GM12878 (cell line): Measurements from ENCODE around the gene ABCB8. TPM values are rescaled to one million over a fixed set of nuclear protein-coding genes. Genes with fewer than 3 reads are reported as not detected.
"Not testable (repeated sequence)": the region's sequence is repeated elsewhere in the genome, so short reads cannot be mapped to it uniquely, and the experiment has no call there.

Experiments used
- ATAC-seq: fragments of 200-7000 bp; cut with Tn5 transposase; 3 replicates; pipeline ENCODE4 v1.9.1; 2020; ENCODE audit warnings: mild to moderate bottlenecking, moderate library complexity
- BruUV-seq: library from RNA; stranded (reverse); fragments of 400-500 nt; replicated peaks from 2 replicates; lab custom pipeline; 2021; lab: Mats Ljungman, UMichigan
- CTCF ChIA-PET: fragments of 300-600 bp; sonication (Branson Sonifier 250); formaldehyde crosslinking; extraction: SDS; loops from one replicate; lab custom pipeline; 2021; ENCODE audit warnings: inconsistent platforms; lab: Yijun Ruan, JAX
- POLR2A ChIA-PET: fragments of 350-600 bp; formaldehyde crosslinking; extraction: SDS; loops from one replicate; lab custom pipeline; 2021; ENCODE audit warnings: inconsistent platforms; lab: Charles Lee
- RAD21 ChIA-PET: fragments of 300-600 bp; sonication (Branson Sonifier 250); formaldehyde crosslinking; loops from one replicate; lab custom pipeline; 2023; ENCODE audit warnings: antibody characterized with exemption; ENCODE audit not compliant: unreplicated experiment; lab: Charles Lee
- SMC1A ChIA-PET: fragments of 300-600 bp; sonication (Branson Sonifier 250); formaldehyde crosslinking; loops from one replicate; lab custom pipeline; 2023; ENCODE audit not compliant: unreplicated experiment, uncharacterized antibody; lab: Charles Lee
- DNase-seq: peaks from one replicate; pipeline ENCODE4 v3.0.0-alpha.2; 2011; ENCODE audit warnings: low read depth, low spot score
- FAIRE-seq: peaks from 3 replicates; lab custom pipeline; 2011; peaks lifted over from hg19 to GRCh38; lab: Jason Lieb, UNC
- H2AFZ ChIP-seq: 2 replicates; pipeline ENCODE4 v1.6.0; 2011; ENCODE audit warnings: low read depth, low read length, control low read depth; ENCODE audit not compliant: control insufficient read depth
- H3K27ac ChIP-seq: 2 replicates; pipeline ENCODE4 v1.5.1; 2011; ENCODE audit warnings: control low read depth; ENCODE audit not compliant: control insufficient read depth, insufficient read depth
- H3K27me3 ChIP-seq, 2 experiments: replicated peaks in 1 of 2; 2 replicates each; pipeline versions ENCODE4 v1.6.0 to v1.6.1; 2011; ENCODE audit warnings: low read length in 1 of 2; ENCODE audit not compliant: control insufficient read depth in 2 of 2, insufficient read depth in 2 of 2
- H3K36me3 ChIP-seq, 2 experiments: 2 replicates each; pipeline ENCODE4 v1.5.1; 2011; ENCODE audit warnings: low read length in 1 of 2; ENCODE audit not compliant: control insufficient read depth in 2 of 2, insufficient read depth in 2 of 2
- H3K4me1 ChIP-seq: 2 replicates; pipeline ENCODE4 v1.6.1; 2011; ENCODE audit warnings: mild to moderate bottlenecking, low read length, moderate library complexity, mixed read lengths; ENCODE audit not compliant: control insufficient read depth, insufficient read depth
- H3K4me2 ChIP-seq: 2 replicates; pipeline ENCODE4 v1.6.0; 2011; ENCODE audit warnings: control low read depth; ENCODE audit not compliant: control insufficient read depth, insufficient read depth
- H3K4me3 ChIP-seq: fragments of 200-600 bp; sonication (generic); 2 replicates; pipeline ENCODE4 v1.5.1; 2016
- H3K79me2 ChIP-seq: 2 replicates; pipeline ENCODE4 v1.6.0; 2011; ENCODE audit warnings: low read length; ENCODE audit not compliant: control insufficient read depth, insufficient read depth
- H3K9ac ChIP-seq: 2 replicates; pipeline ENCODE4 v1.8.0; 2011; ENCODE audit warnings: low read length, control low read depth, mixed read lengths; ENCODE audit not compliant: control insufficient read depth, insufficient read depth
- H3K9me3 ChIP-seq: replicated peaks from 3 replicates; pipeline ENCODE4 v1.5.1; 2011; ENCODE audit warnings: mild to moderate bottlenecking, low read length; ENCODE audit not compliant: control insufficient read depth, insufficient read depth
- H4K20me1 ChIP-seq: 2 replicates; pipeline ENCODE4 v1.6.0; 2011; ENCODE audit not compliant: control insufficient read depth, insufficient read depth
- HDAC2 ChIP-seq: fragments of 200-600 bp; sonication (generic); IDR thresholded peaks from 2 replicates; pipeline ENCODE4 v1.6.1; 2017
- JUND ChIP-seq: IDR thresholded peaks from 2 replicates; pipeline ENCODE4 v1.6.1; 2012; ENCODE audit warnings: low read depth, mild to moderate bottlenecking, low read length, improper control_type of control experiment, moderate library complexity
- WGBS: methylation state at CpG from one replicate; pipeline ENCODE4 v1.1.6; 2016; ENCODE audit warnings: low lambda C conversion rate; ENCODE audit not compliant: insufficient replicate concordance, insufficient coverage; ENCODE audit errors: missing lambda C conversion rate; 5-methylcytosine and 5-hydroxymethylcytosine counted together
- in situ Hi-C: fragments of 300-500 bp; cut with MboI; formaldehyde crosslinking; loops from 9 replicates; pipeline ENCODE4 v1.14.3; 2018; ENCODE audit warnings: mixed read lengths
- intact Hi-C: fragments of 100-400 bp; cut with micrococcal nuclease; formaldehyde crosslinking; loops from one replicate; pipeline ENCODE4 v1.14.2; 2022; ENCODE audit not compliant: unreplicated experiment
- polyA plus RNA-seq, 11 experiments: library from polyadenylated mRNA; depleted of rRNA in 4 of 11; unstranded in 6 of 11; stranded (reverse) in 5 of 11; fragments of >200 nt; fragmentation: Nextera tagmentation in 4 of 11; fragmentation: Illumina TruSeq in 1 of 11; extraction: Ambion mirVana in 4 of 11; extraction: Trizol in 1 of 11; gene quantifications; 1 replicate in 1 of 11; 2 replicates in 10 of 11; pipeline versions ENCODE4 v1.2.1 to v1.2.3, GENCODE V29; 2011 to 2016; ENCODE audit warnings: inconsistent platforms in 2 of 11, missing spikeins in 2 of 11, low read depth in 1 of 11
- total RNA-seq, 4 experiments: library from RNA; depleted of rRNA in 3 of 4; stranded (reverse); fragments of >200 nt in 3 of 4; fragmentation: Illumina TruSeq in 1 of 4; extraction: Trizol in 1 of 4; gene quantifications; 2 replicates each; pipeline versions ENCODE4 v1.2.1 to v1.2.3, GENCODE V29; 2013 to 2021
- TF ChIP-seq, protein P1 (sequence below): IDR thresholded peaks from 2 replicates; pipeline ENCODE4 v1.6.1; 2011; ENCODE audit warnings: low read depth, low read length, improper control_type of control experiment, borderline replicate concordance
- TF ChIP-seq, protein P2 (sequence below): fragments of 450-650 bp; IDR thresholded peaks from 2 replicates; pipeline ENCODE4 v1.6.1; 2014; ENCODE audit warnings: mild to moderate bottlenecking

ABCB8 gene
- total and polyA plus RNA-seq, 10 of the 15 experiments (the other 5 are each of a cell fraction or from before 2014, with no cell fraction given): 0.77 to 34.8 (median 18.9) TPM

DNA sequence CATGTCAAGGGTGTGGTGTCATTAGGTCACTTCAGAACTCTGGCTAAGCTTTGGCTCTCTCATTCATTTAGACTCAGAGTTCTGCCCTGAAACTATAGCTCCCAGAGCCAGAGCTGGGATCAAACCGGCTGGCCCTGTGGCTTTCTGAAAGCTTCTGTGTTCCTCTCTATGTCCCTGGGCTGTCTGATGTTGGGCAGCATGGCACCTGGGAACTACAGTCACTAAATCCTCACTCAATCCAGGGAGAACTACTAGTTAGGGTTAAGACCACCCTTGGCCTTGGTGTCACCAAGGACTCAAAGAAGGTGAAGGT lies 17.2 kb upstream of the ABCB8 start:
- ChIA-PET RAD21 (interaction anchor here (1.3 kb wide), 1 partner anchor 17 kb away, joined by 3 read pairs; the partner anchor contains the start of gene ABCB8), CTCF (interaction anchor here (0.7 to 4.3 kb wide), 3 partner anchors 15 to 305 kb away, joined by 3 to 35 read pairs (median 3); partner anchors contain the start of genes ABCB8 and ATG9B), POLR2A (interaction anchor here (0.6 to 1.1 kb wide), 2 partner anchors 51 to 96 kb away, joined by 3 to 6 read pairs; no protein-coding TSS in a partner anchor), SMC1A (interaction anchor here (1.1 to 1.4 kb wide), 2 partner anchors 17 to 27 kb away, joined by 4 to 5 read pairs; partner anchors contain the start of gene ABCB8)
- Histone ChIP-seq H3K79me2 (no peaks in the 10 kb centered on the region), H3K27ac (no peak overlapping the region), H3K4me2 (no peak overlapping the region), H4K20me1 (no peaks in the 10 kb centered on the region), H3K9me3 (no peaks in the 10 kb centered on the region), H3K9ac (no peak overlapping the region), H3K4me1 (peaks cover 6% of the 10 kb centered on the region), H3K27me3 (no peaks in the 10 kb centered on the region; a peak in 1 of 4 replicates), H3K36me3 (no peaks in the 10 kb centered on the region), H2AFZ (no peak overlapping the region), H3K4me3 (no peak overlapping the region)
- BruUV-seq: no TSS peak
- FAIRE-seq (no peak), ATAC-seq (no peak), DNase-seq (no peak)
- in situ Hi-C loops: no loop called here
- TF ChIP-seq JUND (no peak), HDAC2 (no peak)
- TF ChIP-seq, protein P1, sequence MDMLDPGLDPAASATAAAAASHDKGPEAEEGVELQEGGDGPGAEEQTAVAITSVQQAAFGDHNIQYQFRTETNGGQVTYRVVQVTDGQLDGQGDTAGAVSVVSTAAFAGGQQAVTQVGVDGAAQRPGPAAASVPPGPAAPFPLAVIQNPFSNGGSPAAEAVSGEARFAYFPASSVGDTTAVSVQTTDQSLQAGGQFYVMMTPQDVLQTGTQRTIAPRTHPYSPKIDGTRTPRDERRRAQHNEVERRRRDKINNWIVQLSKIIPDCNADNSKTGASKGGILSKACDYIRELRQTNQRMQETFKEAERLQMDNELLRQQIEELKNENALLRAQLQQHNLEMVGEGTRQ: no peak
- TF ChIP-seq, protein P2, sequence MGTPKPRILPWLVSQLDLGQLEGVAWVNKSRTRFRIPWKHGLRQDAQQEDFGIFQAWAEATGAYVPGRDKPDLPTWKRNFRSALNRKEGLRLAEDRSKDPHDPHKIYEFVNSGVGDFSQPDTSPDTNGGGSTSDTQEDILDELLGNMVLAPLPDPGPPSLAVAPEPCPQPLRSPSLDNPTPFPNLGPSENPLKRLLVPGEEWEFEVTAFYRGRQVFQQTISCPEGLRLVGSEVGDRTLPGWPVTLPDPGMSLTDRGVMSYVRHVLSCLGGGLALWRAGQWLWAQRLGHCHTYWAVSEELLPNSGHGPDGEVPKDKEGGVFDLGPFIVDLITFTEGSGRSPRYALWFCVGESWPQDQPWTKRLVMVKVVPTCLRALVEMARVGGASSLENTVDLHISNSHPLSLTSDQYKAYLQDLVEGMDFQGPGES: no peak
- intact Hi-C loops: loop anchor here (5.0 kb wide), 1 partner anchor 101 kb away; no protein-coding TSS in a partner anchor
- 33% methylated on average over 1 of the region's 1 CpG for WGBS

DNA sequence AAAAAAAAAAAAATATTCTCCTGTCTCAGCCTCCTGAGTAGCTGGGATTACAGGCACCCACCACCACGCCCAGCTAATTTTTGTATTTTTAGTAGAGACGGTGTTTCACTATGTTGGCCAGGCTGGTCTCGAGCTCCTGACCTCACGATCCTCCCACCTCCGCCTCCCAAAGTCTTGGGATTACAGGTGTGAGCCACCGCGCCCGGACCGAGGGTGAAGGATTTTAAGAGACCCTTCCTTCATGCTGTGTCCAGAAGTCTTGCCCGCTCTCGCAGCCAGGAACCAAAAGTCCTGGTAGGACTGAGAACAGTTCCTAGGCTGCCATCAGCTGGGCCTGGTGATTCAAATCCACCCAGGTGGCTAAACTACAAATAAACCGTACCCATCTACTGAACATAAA lies 16.6 kb upstream of the ABCB8 start:
- H4K20me1 ChIP-seq, in situ Hi-C loops, H3K27ac ChIP-seq, H3K4me3 ChIP-seq, DNase-seq, H3K36me3 ChIP-seq, RAD21 ChIA-PET, H3K27me3 ChIP-seq, BruUV-seq, H2AFZ ChIP-seq, H3K9me3 ChIP-seq, ATAC-seq, H3K79me2 ChIP-seq, H3K4me2 ChIP-seq, H3K9ac ChIP-seq, H3K4me1 ChIP-seq: not testable (repeated sequence)
- ChIA-PET SMC1A (interaction anchor here (1.1 kb wide), 1 partner anchor 28 kb away, joined by 4 read pairs; no protein-coding TSS in a partner anchor), POLR2A (interaction anchor here (0.6 to 1.1 kb wide), 2 partner anchors 52 to 96 kb away, joined by 3 to 6 read pairs; no protein-coding TSS in a partner anchor), CTCF (interaction anchor here (0.7 to 4.3 kb wide), 2 partner anchors 14 to 352 kb away, joined by 3 to 35 read pairs; partner anchors contain the start of genes ABCB8 and ATG9B)
- intact Hi-C loops: loop anchor here (5.0 kb wide), 1 partner anchor 101 kb away; no protein-coding TSS in a partner anchor
- FAIRE-seq: peak; percentile 38
- 59% methylated on average over 12 of the region's 12 CpGs for WGBS
